Trophoblast cell (in vitro differentiated cells and primary cell): ENCODE data around the gene DDX41.

Source experiments
- DNase-seq, 2 donors: peaks; one replicate each; pipeline ENCODE4 v3.0.0-alpha.2; 2016
- H2AFZ ChIP-seq: 2 replicates; pipeline ENCODE4 v1.6.1; 2013; ENCODE audit warnings: low read length, moderate library complexity, mild to moderate bottlenecking; ENCODE audit not compliant: insufficient read depth, poor library complexity
- H2AK5ac ChIP-seq: 2 replicates; pipeline ENCODE4 v1.6.1; 2013; ENCODE audit warnings: mild to moderate bottlenecking, low read length
- H2BK120ac ChIP-seq: 2 replicates; pipeline ENCODE4 v1.6.1; 2013; ENCODE audit warnings: low read length, mild to moderate bottlenecking, moderate library complexity; ENCODE audit not compliant: insufficient read depth, poor library complexity
- H2BK12ac ChIP-seq: 2 replicates; pipeline ENCODE4 v1.6.1; 2013; ENCODE audit warnings: mild to moderate bottlenecking, low read length, moderate library complexity
- H2BK5ac ChIP-seq: 2 replicates; pipeline ENCODE4 v1.6.1; 2013; ENCODE audit warnings: low read length, low read depth, moderate library complexity, mild to moderate bottlenecking; ENCODE audit not compliant: poor library complexity
- H3K14ac ChIP-seq: 2 replicates; pipeline ENCODE4 v1.6.1; 2013; ENCODE audit warnings: mild to moderate bottlenecking, low read length
- H3K18ac ChIP-seq: 2 replicates; pipeline ENCODE4 v1.6.1; 2013; ENCODE audit warnings: mild to moderate bottlenecking, low read length
- H3K23ac ChIP-seq: 2 replicates; pipeline ENCODE4 v1.6.1; 2013; ENCODE audit warnings: low read length
- H3K27ac ChIP-seq: 2 replicates; pipeline ENCODE4 v1.5.1; 2013; ENCODE audit warnings: low read depth, mild to moderate bottlenecking, inconsistent platforms, low read length, moderate library complexity
- H3K27me3 ChIP-seq: 2 replicates; pipeline ENCODE4 v1.6.1; 2013; ENCODE audit warnings: inconsistent platforms, mild to moderate bottlenecking, low read length, moderate library complexity; ENCODE audit not compliant: insufficient read depth
- H3K36me3 ChIP-seq, 2 experiments: 1 replicate in 1 of 2; 2 replicates in 1 of 2; pipeline ENCODE4 v1.6.1; 2013; ENCODE audit warnings: low read length in 2 of 2, mild to moderate bottlenecking in 2 of 2, moderate library complexity in 1 of 2; ENCODE audit not compliant: insufficient read depth in 2 of 2, control insufficient read depth in 1 of 2
- H3K4ac ChIP-seq: 2 replicates; pipeline ENCODE4 v1.6.1; 2013; ENCODE audit warnings: low read depth, mild to moderate bottlenecking, low read length, moderate library complexity
- H3K4me1 ChIP-seq, 2 experiments: 1 replicate in 1 of 2; 2 replicates in 1 of 2; pipeline ENCODE4 v1.6.1; 2013; ENCODE audit warnings: low read length in 2 of 2, mild to moderate bottlenecking in 2 of 2, moderate library complexity in 1 of 2; ENCODE audit not compliant: insufficient read depth in 2 of 2, control insufficient read depth in 1 of 2
- H3K4me2 ChIP-seq: 2 replicates; pipeline ENCODE4 v1.6.1; 2013; ENCODE audit warnings: inconsistent platforms, mild to moderate bottlenecking, low read length, moderate library complexity
- H3K4me3 ChIP-seq: 2 replicates; pipeline ENCODE4 v1.5.1; 2013; ENCODE audit warnings: mild to moderate bottlenecking, low read depth, low read length, inconsistent platforms
- H3K79me1 ChIP-seq: one replicate; pipeline ENCODE4 v1.6.1; 2013; ENCODE audit warnings: low read length
- H3K79me2 ChIP-seq: 2 replicates; pipeline ENCODE4 v1.6.1; 2013; ENCODE audit warnings: low read length, mild to moderate bottlenecking; ENCODE audit not compliant: control insufficient read depth, insufficient read depth, poor library complexity
- H3K9ac ChIP-seq: 2 replicates; pipeline ENCODE4 v1.6.1; 2013; ENCODE audit warnings: mild to moderate bottlenecking, low read length
- H3K9me3 ChIP-seq: 2 replicates; pipeline ENCODE4 v1.6.1; 2013; ENCODE audit warnings: low read depth, mild to moderate bottlenecking, control low read depth, inconsistent platforms, low read length; ENCODE audit not compliant: insufficient read depth
- H4K12ac ChIP-seq: 2 replicates; pipeline ENCODE4 v1.6.1; 2013; ENCODE audit warnings: low read depth, mild to moderate bottlenecking, low read length, moderate library complexity
- H4K8ac ChIP-seq: 2 replicates; pipeline ENCODE4 v1.6.1; 2013; ENCODE audit warnings: low read depth, mild to moderate bottlenecking, low read length, moderate library complexity
- H4K91ac ChIP-seq: one replicate; pipeline ENCODE4 v1.6.1; 2013; ENCODE audit warnings: low read depth, mild to moderate bottlenecking, low read length, moderate library complexity
- WGBS: extraction: QIAGEN DNeasy Blood & Tissue Kit; methylation state at CpG from one replicate; pipeline ENCODE4 v1.1.7; 2013; ENCODE audit warnings: missing lambda C conversion rate; ENCODE audit not compliant: insufficient read length, insufficient coverage; ENCODE audit errors: extremely low coverage; 5-methylcytosine and 5-hydroxymethylcytosine counted together

The DDX41 gene

GRCh38 chr5:177507165-177507564 is 9.6 kb downstream of the DDX41 start:
- Histone ChIP-seq H3K9ac (no peak overlapping the region), H3K18ac (no peak overlapping the region), H2BK120ac (no peak overlapping the region), H3K4ac (no peak overlapping the region), H3K14ac (no peak overlapping the region), H2AFZ (no peak overlapping the region), H3K79me1 (no peaks in the 10 kb centered on the region), H3K4me2 (no peak overlapping the region), H3K79me2 (no peaks in the 10 kb centered on the region), H3K4me1 (no peaks in the 10 kb centered on the region), H4K12ac (no peak overlapping the region), H2BK12ac (no peak overlapping the region), H3K23ac (no peak overlapping the region), H3K4me3 (no peak overlapping the region), H4K8ac (no peak overlapping the region), H3K27ac (no peak overlapping the region), H2AK5ac (no peak overlapping the region), H3K9me3 (no peaks in the 10 kb centered on the region), H3K27me3 (no peaks in the 10 kb centered on the region), H2BK5ac (no peak overlapping the region), H3K36me3 (peaks cover 32 to 43% of the 10 kb centered on the region in 2 experiments), H4K91ac (no peak overlapping the region)
- DNase-seq: peak; percentile 34 to 75
- no CpG with 5 or more reads among the region's 9 CpGs for WGBS

GRCh38 chr5:177505075-177505474 is 11.7 kb downstream of the DDX41 start:
- H2AK5ac ChIP-seq: no peak overlapping the region
- H2BK120ac ChIP-seq: no peak overlapping the region
- H3K27me3 ChIP-seq: no peaks in the 10 kb centered on the region
- H3K9ac ChIP-seq: no peak overlapping the region
- no peaks in the 10 kb centered on the region for H3K79me1 ChIP-seq
- H2AFZ ChIP-seq: no peak overlapping the region
- no peaks in the 10 kb centered on the region for H3K9me3 ChIP-seq
- H2BK12ac ChIP-seq: no peak overlapping the region
- H3K36me3 ChIP-seq: peaks cover 12 to 24% of the 10 kb centered on the region in 2 experiments
- H3K27ac ChIP-seq: no peak overlapping the region
- H2BK5ac ChIP-seq: no peak overlapping the region
- no peak overlapping the region for H3K4me3 ChIP-seq
- no peaks in the 10 kb centered on the region for H3K4me1 ChIP-seq
- H4K8ac ChIP-seq: no peak overlapping the region
- H3K23ac ChIP-seq: no peak overlapping the region
- no peak overlapping the region for H4K91ac ChIP-seq
- H4K12ac ChIP-seq: no peak overlapping the region
- no peaks in the 10 kb centered on the region for H3K79me2 ChIP-seq
- DNase-seq: no peak
- no peak overlapping the region for H3K4me2 ChIP-seq
- H3K4ac ChIP-seq: no peak overlapping the region
- H3K18ac ChIP-seq: no peak overlapping the region
- WGBS: no CpG with 5 or more reads among the region's 4 CpGs
- H3K14ac ChIP-seq: no peak overlapping the region

DNA sequence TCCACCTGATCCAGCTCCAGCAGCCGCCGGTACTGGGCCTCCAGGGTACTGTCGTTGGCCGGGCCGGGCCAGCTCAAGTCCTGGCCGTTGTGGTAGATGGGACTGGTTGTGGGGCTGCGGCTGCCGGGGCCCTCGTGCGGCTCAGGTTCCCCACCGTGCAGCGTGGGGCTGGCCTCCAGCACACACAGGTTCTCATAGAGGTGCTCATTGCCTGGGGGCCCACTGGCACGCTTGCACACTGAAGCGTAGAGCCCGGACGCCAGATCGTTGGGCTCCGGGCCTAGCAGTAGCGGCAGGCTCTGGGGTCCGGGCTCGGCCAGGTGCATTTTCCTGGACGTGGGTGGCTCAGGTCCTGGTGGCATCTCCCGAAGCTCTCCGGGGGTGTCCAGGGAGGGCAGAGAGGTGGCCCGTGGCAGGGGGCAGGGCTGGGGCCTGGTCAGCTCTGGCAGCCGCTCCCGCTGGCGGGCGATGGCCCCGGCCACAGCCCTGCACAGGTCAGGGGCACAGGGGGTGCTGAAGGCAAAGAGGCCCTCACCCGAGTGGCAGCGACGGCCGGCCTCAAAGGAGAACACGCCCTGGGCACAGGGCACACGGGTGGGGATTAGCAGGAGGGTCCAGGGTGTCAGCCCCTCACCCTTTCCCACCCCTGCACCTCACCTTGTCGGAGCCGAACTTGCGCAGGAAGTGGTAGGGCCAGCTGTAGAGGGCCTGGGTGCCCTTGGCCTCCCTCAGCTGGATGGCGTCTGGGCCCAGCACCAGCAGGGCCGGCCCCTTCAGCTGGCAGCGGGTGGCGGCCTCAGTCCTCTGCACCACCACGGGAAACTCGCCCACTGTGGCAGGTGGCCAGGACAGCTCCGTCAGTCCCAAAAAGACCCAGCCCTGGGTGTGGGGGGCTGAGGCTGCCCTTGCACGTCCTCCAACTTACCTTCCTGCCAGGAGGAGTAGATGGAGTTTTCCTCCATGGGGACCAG is 12.4 kb downstream of the DDX41 start:
- no peaks in the 10 kb centered on the region for H3K27me3 ChIP-seq
- no peak overlapping the region for H4K91ac ChIP-seq
- H3K18ac ChIP-seq: no peak overlapping the region
- H2AK5ac ChIP-seq: no peak overlapping the region
- no peaks in the 10 kb centered on the region for H3K9me3 ChIP-seq
- no CpG with 5 or more reads among the region's 47 CpGs for WGBS
- H4K12ac ChIP-seq: no peak overlapping the region
- H3K23ac ChIP-seq: no peak overlapping the region
- H2BK120ac ChIP-seq: no peak overlapping the region
- H2AFZ ChIP-seq: no peak overlapping the region
- peaks cover 11 to 20% of the 10 kb centered on the region in 2 experiments for H3K36me3 ChIP-seq
- no peaks in the 10 kb centered on the region for H3K4me1 ChIP-seq
- no peak overlapping the region for H3K4me3 ChIP-seq
- H3K27ac ChIP-seq: no peak overlapping the region
- H2BK12ac ChIP-seq: no peak overlapping the region
- H2BK5ac ChIP-seq: no peak overlapping the region
- H3K79me1 ChIP-seq: no peaks in the 10 kb centered on the region
- no peak overlapping the region for H4K8ac ChIP-seq
- no peak for DNase-seq
- no peak overlapping the region for H3K14ac ChIP-seq
- no peak overlapping the region for H3K4me2 ChIP-seq
- H3K4ac ChIP-seq: no peak overlapping the region
- H3K9ac ChIP-seq: no peak overlapping the region
- no peaks in the 10 kb centered on the region for H3K79me2 ChIP-seq

DNA sequence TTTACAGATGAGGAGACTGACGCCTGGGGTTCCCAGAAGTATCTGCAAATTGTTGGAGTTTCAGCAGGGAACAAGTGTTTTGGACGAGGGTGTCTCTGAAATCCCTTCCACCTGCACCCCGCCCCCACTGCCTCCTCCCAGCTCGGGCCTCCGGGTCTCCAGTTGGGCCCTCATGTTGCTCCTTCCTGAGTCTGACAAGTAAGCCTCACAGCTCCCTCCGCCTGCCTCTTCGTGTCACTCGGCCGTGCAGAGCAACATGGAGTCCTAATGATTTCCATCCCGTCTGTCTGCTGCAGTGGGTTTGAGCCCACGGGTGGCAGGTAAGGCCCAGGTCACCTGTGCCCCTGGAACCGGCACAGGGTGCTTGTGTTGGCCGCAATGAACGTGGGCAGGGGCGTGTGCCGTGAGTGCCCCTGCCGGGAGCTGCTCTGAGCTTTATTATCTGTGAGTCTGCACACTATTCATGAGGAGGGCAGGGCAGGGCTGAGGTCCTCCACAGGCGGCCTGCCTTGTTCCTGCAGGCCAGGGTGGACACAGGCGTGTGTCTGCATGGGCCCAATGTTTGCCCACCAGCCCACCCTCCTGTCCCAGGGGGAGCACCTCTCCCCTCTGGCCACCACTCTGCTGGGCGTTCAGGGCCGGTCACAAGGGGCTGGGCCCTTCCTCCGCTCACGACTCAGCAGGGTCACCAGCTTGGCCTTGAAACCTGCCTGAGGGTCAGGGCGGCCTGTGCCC is 13.2 kb downstream of the DDX41 start:
- Histone ChIP-seq H2BK120ac (no peak overlapping the region), H4K12ac (no peak overlapping the region), H4K91ac (no peak overlapping the region), H3K79me1 (no peaks in the 10 kb centered on the region), H3K23ac (no peak overlapping the region), H3K79me2 (no peaks in the 10 kb centered on the region), H3K9ac (no peak overlapping the region), H3K18ac (no peak overlapping the region), H3K36me3 (peaks cover 11 to 17% of the 10 kb centered on the region in 2 experiments), H2BK5ac (no peak overlapping the region), H3K4me1 (peaks cover 2% of the 10 kb centered on the region in 2 experiments), H3K27me3 (no peaks in the 10 kb centered on the region), H3K9me3 (no peaks in the 10 kb centered on the region), H4K8ac (no peak overlapping the region), H3K4me3 (no peak overlapping the region), H2AK5ac (no peak overlapping the region), H3K14ac (no peak overlapping the region), H3K4me2 (no peak overlapping the region), H2AFZ (no peak overlapping the region), H3K27ac (no peak overlapping the region), H3K4ac (no peak overlapping the region), H2BK12ac (no peak overlapping the region)
- no peak for DNase-seq
- WGBS: no CpG with 5 or more reads among the region's 24 CpGs
